T47D (cell line): Measurements from ENCODE around the gene TIPARP.
"Not testable (repeated sequence)": the region's sequence is repeated elsewhere in the genome, so short reads cannot be mapped to it uniquely, and the experiment has no call there.

Experiments
- DNase-seq, 2 experiments: peaks; one replicate each; pipeline versions ENCODE4 v3.0.0 to v3.0.0-alpha.2; 2011 to 2012; ENCODE audit warnings: low read depth in 1 of 2, low spot score in 1 of 2
- JUND ChIP-seq: IDR thresholded peaks from 2 replicates; pipeline ENCODE4 v1.6.1; 2012; ENCODE audit warnings: low read depth
- in situ Hi-C: cut with HindIII; loops from 2 replicates; pipeline ENCODE4 v1.10.0; 2016; ENCODE audit warnings: low sequenced_read_pairs, low pct_unique_long_range_greater_than_20kb

TIPARP gene

DNA sequence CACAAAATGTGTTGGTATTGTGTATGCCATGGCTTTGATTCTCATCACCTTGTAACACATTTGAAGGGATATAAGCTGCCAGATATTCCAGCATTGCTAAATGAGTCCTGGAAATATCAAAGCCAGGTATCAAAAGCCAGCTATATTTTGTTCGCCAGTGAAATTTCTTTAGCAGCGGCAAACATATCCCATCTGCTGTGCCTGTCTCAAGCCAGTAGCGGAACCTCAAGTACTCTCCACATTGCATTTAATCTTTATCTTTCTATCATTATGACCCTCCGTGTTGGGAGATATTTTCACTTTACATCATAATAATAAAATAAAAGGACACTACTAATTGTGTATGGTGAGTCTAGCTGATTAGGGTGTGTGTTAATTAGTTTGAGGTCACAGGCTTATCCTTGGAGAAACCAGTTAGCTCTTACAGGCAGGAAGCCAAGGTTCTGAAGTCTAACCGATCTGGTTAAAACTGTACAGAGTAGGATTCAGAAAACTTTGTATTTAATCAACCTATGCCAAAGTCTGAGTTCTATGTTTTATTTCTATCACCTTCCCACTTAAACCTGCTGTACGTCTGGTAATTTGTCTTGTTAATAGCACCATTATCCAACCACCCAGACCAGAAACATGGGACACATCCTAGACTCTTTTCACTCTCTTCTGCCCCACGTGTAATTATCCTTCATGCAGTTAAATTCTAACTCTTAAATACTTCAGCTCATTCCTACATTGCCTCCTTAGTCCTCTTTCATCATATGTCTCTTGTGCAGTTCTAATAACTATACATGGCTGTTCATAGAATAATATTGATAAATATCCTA, 14.5 kb downstream of the TIPARP start:
- in situ Hi-C loops = no loop called here
- DNase-seq = no peak
- TF ChIP-seq JUND = no peak

DNA sequence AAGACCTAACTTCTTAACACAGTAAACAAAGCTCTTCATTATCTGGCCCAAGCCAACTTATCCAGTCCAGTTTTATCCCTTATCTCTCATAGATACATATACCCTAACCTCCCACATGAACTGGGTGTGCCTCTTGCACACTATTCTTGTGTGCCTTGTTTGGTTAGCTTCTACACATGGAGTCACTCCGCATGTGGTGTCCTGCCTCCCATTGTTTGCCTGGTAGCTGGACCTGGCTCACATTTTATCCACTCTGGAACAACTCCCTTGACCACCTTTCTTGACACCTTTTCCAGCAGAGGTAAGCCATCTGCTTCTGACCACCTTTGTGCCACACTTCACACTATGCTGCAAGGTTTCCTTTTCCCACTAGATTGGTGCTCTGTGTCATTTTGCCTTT, 15.2 kb downstream of the TIPARP start:
- TF ChIP-seq JUND = no peak
- in situ Hi-C loops = no loop called here
- no peak for DNase-seq

DNA sequence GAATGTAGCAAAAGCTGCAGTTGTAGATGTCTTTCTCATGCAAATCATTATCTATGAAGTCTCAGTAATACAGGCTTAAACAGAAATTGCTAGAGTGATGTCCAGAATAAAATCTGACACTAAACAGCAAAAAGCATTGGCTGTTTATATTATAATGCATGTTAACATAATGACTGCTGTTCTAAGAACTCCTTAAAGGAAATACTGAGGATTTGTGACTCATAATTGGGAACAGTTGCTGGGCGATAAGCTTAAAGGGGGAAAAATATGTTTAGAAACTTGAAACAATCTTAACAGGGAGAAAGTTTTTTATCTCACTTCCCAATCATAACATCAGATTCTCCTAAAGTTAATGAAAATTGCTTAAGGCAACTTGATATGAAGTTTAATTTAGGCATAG, 17.5 kb downstream of the TIPARP start:
- no peak for DNase-seq
- in situ Hi-C loops = no loop called here
- TF ChIP-seq JUND = no peak

GRCh38 chr3:156693166-156693565, 18.8 kb downstream of the TIPARP start:
- TF ChIP-seq JUND = no peak
- no peak for DNase-seq
- in situ Hi-C loops = no loop called here

DNA sequence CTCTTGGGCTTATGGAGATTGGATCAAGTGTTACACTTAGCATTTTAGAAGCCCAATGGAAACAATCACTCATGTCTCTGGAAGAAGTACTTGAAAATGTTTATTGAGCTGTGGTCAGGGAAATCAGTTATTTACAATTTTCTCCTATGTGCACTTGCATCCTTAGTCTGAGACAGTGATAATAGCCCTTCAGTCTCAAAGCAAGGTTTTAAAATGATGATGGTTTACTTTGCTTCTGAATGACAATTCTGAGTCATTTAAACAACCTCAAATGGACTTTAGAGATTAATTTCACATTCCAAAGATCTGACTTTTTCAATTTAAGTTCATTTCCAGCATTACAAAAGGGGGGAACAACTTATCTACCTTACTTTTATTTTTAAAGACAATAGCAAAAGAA, 20.1 kb downstream of the TIPARP start:
- in situ Hi-C loops = no loop called here
- no peak for TF ChIP-seq JUND
- DNase-seq = no peak

DNA sequence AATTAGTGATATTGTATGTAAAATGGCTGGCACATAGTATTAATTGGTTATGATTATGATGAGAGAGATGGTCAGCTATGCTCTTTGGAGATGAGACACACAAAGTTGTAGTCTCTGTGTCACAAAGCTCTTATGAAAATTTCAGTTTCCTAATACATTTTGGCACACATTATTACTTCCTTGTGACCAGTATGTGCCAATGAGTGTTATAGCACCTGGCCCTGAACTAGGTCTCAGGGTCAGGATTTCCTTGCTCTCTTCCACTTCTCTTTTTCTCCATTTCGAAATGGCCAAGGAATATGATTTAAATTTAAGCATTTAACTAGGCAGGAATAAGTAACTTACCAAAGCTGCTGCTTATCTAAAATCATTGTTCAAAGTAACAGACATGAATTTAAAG, 28.0 kb downstream of the TIPARP start:
- DNase-seq = no peak
- in situ Hi-C loops = no loop called here
- no peak for TF ChIP-seq JUND

DNA sequence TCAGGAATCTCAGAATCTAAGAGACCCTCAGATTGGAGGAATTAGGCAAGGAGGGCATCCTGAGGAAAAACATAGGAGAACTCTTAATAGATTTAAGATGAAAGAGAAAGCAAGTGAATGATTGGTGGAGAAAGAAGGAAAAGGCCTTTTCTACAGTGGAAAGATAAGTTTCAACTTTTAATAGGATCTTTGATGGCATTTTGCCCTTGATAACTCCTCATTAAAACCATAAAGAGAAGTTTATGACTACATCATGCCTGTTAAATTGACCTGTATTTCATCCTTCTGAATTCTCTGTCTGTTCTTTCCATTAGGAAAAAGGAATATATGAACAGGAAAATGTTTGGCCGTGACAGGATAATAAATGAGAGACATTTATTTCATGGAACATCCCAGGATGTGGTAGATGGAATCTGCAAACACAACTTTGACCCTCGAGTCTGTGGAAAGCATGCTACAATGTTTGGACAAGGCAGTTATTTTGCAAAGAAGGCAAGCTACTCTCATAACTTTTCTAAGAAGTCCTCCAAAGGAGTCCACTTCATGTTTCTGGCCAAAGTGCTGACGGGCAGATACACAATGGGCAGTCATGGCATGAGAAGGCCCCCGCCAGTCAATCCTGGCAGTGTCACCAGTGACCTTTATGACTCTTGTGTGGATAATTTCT, 30.1 kb downstream of the TIPARP start:
- no peak for DNase-seq
- in situ Hi-C loops = no loop called here
- no peak for TF ChIP-seq JUND

- peak in 1 of 2 experiments; percentile 20 for DNase-seq
- no peak for TF ChIP-seq JUND
- in situ Hi-C loops = no loop called here
These were observed 31.6 kb downstream of the TIPARP start for GRCh38 chr3:156705761-156706616.

GRCh38 chr3:156707588-156707987, 33.2 kb downstream of the TIPARP start:
- in situ Hi-C loops = no loop called here
- no peak for TF ChIP-seq JUND
- no peak for DNase-seq

DNA sequence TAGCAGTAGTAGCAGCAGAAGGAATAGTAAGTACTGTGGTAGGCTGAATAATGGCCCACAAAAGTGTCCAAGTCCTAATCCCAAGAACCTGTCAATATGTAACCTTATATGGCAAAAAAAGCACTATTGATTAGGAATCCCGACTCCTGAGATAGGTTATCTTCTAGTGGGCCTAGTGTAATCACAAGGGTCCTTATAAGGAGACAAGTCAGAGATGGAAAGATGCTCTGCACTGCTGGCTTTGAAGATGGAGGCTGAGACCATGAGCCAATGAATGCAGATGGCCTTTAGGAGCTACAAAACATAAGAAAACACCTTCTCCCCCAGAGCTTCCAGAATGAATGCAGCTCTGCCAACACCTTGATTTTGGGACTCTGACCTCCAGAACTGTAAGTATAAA, 36.0 kb downstream of the TIPARP start:
- in situ Hi-C loops = no loop called here
- no peak for DNase-seq
- no peak for TF ChIP-seq JUND

DNA sequence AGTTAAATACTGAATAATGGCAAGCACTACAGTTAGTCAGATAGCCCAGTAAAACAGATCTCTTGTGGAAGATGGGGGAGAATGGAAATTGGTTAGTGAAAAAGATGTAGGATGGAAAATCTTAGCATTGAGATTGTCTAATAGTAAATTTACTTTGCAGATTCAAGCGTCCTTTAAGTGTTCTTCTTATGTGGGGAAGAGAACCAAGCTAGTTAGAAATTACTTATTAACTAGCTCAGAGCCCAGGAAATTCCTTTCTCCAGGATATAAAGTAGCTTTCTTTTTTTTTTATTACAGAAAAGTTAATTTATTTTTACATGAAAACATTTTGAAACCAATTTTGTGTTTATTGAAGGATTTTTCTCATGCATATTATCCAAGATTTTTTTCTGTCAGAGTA, 36.7 kb downstream of the TIPARP start:
- no peak for TF ChIP-seq JUND
- no peak for DNase-seq
- in situ Hi-C loops = no loop called here

DNA sequence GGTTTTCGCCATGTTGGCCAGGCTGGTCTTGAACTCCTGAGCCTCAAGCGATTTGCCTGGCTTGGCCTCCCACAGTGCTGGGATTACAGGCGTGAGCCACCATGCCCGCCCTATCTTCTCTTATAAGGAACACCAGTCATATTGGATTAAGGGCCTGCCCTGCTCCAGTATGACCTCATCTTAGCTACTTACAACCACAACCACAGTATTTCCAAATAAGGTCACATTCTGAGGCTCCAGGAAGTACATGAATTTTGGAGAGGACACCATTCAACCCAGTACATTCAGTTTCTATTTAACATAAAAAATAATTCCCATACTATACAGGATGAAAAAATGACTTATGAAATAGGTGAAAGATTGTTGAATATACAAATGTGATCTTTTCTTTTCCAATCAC, 37.6 kb downstream of the TIPARP start:
- in situ Hi-C loops, DNase-seq: not testable (repeated sequence)
